Panc1 (cell line): Measurements from ENCODE around the gene AGAP1.

Experiments
- CTCF ChIP-seq: fragments of 450-650 bp; IDR thresholded peaks from 2 replicates; pipeline ENCODE4 v1.5.1; 2017; ENCODE audit warnings: mild to moderate bottlenecking
- POLR2AphosphoS5 ChIP-seq: IDR thresholded peaks from 2 replicates; pipeline ENCODE4 v1.6.1; 2012; ENCODE audit warnings: mild to moderate bottlenecking, low read depth, low read length, moderate library complexity
- REST ChIP-seq, 2 experiments: IDR thresholded peaks; 2 replicates each; pipeline ENCODE4 v1.6.1; 2011 to 2012; ENCODE audit warnings: low read depth in 2 of 2, control low read depth in 1 of 2, low read length in 1 of 2, mild to moderate bottlenecking in 1 of 2, moderate library complexity in 1 of 2; ENCODE audit not compliant: insufficient read depth in 1 of 2
- SIN3A ChIP-seq: IDR thresholded peaks from 2 replicates; pipeline ENCODE4 v1.6.1; 2012; ENCODE audit warnings: low read depth, mild to moderate bottlenecking, low read length, moderate library complexity, borderline replicate concordance; ENCODE audit not compliant: insufficient read depth
- TCF7L2 ChIP-seq: IDR thresholded peaks from 2 replicates; pipeline ENCODE4 v1.6.1; 2011; ENCODE audit warnings: mild to moderate bottlenecking, low read depth, low read length, inconsistent platforms

- TF ChIP-seq TCF7L2, result no peak
- no peak for TF ChIP-seq CTCF
- TF ChIP-seq SIN3A, result no peak
- TF ChIP-seq POLR2AphosphoS5, result no peak
- TF ChIP-seq REST (IDR thresholded peaks at IDR 0.05; ENCODE audit: insufficient read depth in 1 of 2, low read depth in 2 of 2, low read length in 1 of 2), result no peak
Observed at GRCh38 chr2:236052926-236053821, 559.3 kb downstream of the AGAP1 start.
